Stimulated activated CD8-positive, alpha-beta memory T cell treated with anti-CD3 and anti-CD28 coated beads, Interleukin-4, amount 100 ng/mL, for 1 hour (primary cell): ENCODE measurements around the gene STON2.
"Not testable (repeated sequence)": the region's sequence is repeated elsewhere in the genome, so short reads cannot be mapped to it uniquely, and the experiment has no call there.

Experiments
- DNase-seq, 2 donors: peaks; one replicate each; pipeline ENCODE4 v3.0.0-alpha.2; 2020; ENCODE audit warnings: low read depth in 2 of 2, low spot score in 1 of 2

The STON2 gene, protein sequence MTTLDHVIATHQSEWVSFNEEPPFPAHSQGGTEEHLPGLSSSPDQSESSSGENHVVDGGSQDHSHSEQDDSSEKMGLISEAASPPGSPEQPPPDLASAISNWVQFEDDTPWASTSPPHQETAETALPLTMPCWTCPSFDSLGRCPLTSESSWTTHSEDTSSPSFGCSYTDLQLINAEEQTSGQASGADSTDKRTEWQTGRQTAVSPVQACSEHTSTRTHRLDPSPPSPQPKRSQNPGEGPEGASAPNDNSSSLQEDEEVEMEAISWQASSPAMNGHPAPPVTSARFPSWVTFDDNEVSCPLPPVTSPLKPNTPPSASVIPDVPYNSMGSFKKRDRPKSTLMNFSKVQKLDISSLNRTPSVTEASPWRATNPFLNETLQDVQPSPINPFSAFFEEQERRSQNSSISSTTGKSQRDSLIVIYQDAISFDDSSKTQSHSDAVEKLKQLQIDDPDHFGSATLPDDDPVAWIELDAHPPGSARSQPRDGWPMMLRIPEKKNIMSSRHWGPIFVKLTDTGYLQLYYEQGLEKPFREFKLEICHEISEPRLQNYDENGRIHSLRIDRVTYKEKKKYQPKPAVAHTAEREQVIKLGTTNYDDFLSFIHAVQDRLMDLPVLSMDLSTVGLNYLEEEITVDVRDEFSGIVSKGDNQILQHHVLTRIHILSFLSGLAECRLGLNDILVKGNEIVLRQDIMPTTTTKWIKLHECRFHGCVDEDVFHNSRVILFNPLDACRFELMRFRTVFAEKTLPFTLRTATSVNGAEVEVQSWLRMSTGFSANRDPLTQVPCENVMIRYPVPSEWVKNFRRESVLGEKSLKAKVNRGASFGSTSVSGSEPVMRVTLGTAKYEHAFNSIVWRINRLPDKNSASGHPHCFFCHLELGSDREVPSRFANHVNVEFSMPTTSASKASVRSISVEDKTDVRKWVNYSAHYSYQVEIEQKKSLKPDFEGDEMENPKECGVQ

DNA sequence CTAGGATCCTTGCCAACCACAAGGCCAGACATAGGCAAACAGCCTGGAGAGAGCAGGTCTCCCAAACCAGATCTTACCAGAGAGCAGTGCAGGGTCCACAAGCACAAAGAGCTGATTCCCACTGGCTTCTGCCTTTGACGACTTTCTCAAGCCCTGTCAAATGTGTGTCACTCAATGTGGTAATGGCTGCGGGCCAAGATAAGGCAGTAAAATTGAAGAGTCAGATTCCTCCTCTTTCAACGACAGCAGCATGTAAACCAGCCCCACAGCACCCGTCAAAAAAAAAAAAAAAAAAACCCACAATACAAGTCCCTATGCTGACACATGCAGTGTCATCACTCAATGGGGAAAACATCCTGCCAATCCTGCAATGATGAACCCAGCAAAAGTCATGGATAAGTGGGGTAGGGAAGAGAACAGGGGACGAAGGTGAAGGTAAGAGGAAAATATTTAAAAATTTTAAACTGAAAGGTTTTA is at the start of gene STON2:
TSS of gene STON2 (minus strand) at position 123 of the 477 bp plus-strand sequence. CDS start 1,942 bp downstream, outside the sequence.
- DNase-seq: no peak

DNA sequence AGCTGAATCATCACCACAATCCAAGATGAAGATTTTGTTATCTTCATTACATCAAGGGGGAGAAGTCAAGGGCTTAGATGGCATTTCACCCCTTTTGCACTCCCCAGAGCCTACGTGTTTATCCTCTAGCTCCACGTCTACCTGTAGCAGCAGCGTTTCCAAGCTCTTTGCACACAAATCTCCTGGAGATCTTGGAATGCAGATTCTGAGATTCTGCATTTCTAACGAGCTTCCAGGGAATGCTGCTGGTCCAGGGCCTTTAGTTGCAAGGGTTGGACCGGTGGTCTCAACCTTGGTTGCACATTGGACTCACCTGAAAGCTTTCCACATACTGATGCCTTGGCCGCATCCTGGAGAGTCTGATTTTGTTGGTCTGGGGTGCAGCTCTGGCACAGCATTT is 49.5 kb upstream of the STON2 start:
- DNase-seq: no peak

DNA sequence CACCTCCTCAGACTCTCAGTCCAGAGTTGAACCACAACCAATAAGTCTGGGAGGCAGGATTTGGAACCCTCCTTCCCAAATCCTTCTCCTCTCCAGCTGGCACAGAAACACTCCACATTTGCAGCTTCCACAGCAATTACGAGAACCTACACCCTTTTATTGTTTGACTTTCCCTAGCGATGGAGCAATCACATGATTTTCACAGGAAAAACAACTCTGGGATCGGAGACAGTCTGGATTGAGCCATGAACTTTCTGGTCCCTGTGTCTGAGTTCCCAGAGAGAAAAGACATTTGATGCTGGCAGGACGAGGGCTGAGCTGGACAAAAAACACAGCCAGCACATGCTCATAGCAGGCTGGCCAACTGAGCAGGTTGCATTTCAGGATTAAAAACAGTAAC is 49.0 kb upstream of the STON2 start:
- no peak for DNase-seq

DNA sequence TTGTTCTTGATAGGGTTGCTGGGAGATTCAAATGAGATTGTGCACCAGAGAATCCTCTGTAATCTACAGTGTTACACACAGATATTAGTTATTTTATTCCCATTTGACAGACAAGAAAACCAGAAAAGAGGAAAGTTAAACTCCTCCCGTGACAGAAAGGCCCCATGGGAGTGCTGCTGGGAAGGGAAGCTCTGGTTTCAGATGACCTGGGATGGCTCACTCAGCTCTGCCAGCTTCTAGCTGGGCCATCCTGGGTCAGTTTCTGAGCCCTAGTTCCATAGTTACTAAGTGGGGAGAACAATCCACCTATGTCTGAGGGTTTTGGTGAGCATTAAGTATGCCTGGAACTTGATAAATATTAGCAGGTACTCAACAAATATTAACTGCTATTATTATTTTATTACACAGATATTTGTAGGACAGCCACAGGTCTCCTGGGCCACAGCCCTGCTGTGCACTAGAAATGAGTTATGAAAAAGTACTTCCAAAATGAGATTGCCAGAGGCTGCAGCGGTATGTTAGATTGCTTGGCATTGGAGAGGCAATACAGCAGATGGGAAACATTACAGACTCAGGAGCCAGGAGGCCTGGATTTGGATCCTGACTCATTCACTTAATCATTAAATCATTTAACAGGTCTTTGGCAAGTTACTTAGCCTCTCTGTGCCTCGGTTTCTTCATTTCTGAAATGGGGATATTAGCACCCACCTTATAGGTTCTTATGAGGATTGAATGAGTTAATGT is 47.1 kb upstream of the STON2 start:
- no peak for DNase-seq

DNA sequence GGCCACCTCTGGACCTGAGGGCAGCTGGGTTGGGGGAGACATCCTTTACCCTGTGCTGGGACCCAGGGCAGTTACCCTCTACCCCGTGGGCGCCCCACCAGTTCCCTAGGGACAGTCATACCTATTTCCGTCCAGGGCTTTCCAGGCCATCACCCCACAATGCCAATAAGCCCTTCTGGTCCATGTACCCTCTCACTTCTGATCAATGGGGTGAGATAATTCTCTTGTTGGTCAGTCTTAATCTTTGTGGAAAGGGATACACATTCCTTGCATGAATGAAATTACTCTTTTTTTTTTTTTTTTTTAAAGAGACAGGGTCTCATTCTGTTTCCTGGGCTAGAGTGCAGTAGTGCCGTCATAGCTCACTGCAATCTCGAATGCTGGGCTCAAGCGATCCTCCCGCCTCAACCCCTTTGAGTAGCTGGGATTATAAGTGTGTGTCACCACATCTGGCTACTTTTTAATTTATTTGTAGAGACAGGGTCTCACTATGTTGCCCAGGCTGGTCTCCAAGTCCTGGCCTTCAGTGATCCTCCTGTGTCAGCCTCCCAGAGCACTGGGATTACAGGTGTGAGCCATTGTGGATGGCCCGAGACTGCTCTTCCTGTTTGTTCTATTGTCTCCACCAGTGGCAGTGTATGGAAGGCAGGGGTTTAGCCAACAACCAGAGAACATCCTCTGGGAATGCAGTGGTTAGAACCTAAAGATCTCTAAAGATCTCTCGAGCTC is 46.3 kb upstream of the STON2 start:
- no peak for DNase-seq

DNA sequence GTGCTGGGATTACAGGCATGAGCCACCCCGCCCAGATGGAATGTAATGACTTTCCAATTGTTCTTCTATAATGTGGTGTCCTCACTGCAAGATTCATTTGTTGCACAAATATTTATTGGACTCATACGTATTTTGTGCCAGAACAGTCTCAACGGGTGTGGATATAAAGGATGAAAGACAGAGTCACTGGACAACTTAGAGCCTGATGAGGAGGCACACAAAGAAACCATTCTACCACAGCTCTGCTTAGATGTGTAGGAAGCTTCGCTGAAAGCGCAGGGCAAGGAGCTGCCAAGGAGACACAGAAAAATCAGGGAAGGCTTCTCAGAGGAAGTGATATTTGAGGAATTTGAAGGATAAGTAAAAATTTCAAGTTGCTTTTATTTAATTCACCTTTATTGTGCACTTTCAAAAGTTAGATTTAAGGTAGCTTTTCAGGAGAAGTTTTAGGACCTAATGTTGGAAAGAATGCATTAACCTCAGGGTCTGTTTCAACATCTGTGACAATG is 41.6 kb upstream of the STON2 start:
- DNase-seq: no peak

DNA sequence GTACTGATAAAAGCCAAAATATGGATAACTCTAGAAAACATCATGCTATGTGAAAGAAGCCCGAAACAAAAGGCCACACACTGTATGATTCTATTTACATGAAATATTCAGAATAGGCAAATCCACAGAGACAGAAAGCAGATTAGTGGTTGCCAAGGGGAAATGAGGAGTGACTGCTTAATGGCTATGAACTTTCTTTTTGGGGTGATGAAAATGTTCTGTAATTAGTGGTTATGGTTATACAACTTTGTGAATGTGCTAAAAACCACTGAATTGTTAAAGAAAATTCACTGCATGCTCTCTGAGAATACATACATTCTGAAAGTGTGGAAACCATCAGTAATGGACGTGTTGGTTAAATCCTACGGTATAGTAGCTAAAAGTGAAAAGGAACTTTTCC is 39.9 kb upstream of the STON2 start:
- DNase-seq: no peak

DNA sequence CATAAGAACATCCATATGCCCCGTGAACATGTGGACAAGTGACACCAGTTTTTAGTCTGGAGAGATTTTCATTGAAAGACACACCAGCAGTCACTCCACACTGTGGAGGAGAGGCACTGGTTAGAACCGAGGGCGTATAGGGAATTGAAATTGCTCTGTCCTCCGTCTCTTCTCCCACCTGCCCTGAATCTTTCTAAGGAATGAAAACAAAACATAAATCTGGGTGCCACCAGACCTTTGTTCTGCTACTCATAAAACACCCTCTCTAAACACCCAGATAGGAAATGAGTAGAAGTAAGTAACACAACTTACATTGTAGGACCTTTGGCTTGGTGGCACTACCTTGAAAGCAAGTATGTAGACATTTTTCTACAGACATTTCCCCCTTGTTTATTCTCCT is 37.1 kb upstream of the STON2 start:
- DNase-seq: no peak

DNA sequence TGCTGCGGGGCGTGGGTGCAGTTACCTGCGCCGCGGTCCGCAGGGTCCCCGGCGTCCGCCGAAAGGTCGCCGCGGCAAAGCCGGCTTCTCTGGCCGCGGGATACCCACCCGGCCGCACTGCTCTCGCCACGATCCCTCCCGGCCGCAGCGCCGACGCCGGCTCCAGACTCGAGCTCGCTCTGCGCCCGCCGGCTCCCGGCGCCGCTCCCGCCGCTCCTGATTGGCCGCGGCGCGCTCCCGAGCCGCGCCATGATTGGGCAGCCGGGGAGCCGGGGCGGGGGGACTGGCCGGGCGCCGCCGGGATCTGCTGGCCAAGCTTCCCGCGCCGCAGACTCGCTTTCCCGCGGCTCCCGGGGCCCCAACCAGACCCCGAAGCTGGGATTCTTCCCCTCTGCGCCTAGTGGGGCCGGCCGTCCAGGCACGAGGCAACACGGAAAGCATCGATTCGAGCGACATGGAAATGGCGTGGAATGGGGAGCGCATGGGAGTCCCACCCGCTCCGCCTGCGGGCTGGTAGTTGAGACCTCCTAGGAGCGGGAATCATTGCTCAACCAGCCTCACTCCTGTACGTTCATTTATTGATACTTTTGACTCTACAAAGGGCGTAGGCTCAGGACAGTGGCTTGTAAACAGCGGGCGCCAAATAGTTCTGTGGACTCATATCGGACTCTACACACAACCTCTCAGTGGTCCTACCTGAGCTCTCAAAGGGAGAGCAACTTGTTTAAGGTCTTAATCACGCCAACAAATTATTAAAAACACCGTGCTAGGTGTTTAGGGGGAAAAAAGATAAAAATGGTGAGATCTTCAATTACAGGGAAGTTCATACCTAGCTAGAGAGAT is 36.4 kb upstream of the STON2 start:
- no peak for DNase-seq

DNA sequence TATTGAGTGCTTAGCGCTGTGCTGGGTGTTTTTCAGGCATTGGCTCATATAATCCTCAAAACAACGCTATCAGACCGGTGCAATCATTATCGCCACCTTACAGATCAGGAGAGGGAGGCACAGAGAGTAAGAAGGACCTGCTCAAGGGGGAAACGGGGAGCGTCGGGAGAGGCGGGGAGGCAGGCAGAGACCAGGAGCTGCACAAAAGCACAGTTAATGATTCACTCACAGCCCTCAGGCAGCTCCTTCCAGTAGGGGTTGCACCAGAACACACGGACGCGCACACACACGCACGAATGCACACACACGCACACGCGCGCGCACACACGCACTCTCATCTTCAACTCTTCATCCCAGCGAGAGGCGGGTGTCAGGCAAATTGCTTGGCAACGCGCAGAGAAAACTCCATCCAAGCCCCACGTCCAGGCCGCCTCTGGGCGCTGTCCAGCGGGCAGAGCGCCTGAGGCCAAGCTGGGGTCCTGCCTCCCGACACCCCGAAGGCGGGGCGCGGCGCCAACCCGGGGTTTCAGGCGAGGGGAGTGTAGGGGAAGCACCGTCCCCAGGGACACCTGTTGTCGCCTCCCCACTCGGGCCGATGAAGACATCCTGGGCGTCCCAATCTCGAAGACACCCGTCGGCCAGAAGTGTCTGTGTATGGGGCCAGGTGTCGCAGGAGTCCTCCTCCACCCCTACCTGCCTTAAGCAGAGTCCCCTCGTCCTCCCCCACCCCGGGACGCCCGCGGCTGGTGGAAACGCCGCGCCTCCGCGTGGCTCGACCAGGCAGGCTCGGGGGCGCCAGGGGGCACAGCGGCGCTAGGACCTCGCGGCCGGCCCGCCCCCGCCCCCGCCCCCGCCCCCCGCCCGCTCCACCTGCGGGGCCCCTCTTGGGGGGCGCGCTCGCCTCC is 35.5 kb upstream of the STON2 start:
- no peak for DNase-seq

DNA sequence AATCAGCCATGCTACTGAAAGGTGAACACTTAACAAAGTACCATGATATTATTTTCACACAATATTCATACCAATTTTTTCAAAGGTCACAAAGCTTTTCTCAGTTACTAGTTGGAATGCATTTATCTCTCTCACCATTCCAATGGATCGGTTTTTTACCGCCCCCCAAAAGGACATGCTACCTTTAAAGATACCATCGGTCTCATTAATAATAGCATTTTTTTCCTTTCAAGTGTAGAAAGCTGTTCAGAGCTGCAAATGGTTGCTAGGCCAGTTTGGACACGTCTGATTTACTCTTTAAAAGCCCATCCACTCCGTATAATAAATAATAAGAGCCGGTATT is 34.9 kb upstream of the STON2 start:
- DNase-seq: no peak

DNA sequence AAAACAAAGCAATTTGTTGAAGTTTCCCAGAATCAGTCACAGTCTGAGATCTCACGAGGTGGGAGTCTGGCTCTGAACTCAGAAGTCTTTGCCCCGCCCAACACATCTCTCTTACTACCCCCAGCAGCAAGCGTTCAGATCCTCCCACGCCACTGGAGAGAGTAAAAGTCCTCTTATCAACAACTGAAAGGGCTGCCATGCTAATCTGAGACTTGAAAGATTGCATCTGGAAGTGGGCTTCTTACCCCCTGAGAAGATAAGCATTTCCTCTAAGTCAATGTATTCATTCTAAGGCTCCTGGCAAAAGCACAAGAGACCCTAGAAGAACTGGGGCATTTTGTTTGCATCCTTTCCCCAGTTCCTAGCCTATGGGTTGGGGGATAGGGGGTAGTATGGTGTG is 34.1 kb upstream of the STON2 start:
- DNase-seq: no peak

DNA sequence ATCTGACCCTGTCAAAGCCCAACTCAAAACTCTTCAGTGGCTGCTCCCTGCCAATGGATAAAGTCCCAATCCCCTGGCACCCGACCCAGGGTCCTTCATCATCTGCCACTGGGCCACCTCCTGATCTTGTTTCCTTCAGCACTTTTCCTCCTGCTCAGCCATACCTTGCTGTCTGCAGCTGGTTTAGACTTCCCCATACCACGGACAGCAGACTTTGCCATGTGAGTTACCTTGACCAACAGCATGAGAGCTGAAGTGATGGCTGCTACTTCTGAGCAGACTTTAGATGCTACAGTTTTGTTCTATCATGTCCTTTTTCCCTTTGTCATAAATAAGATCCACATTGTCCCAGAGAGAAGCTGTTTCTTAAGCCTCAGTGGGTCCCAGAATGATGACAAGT is 33.3 kb upstream of the STON2 start:
- DNase-seq: no peak

DNA sequence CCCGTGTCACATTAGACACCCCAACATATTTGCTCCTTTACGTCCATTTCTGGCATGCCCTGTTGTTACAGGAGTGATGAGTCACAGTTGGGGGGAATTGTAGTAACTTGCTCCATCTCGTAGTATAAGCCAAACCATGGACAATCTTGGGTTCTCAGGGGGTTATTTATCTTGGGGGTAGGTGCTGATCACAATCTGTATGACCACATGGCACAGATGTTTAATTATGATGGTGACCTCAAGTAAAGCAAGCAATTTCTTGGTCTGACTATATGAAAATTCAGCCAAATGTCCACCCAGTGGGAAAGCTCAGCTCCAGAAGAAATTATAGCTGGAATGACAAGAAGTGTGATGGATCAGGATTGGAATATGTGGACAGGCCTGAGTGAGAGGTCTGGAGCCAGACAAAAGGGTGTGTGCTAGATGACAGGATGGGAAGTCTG is 32.1 kb upstream of the STON2 start:
- DNase-seq: no peak

DNA sequence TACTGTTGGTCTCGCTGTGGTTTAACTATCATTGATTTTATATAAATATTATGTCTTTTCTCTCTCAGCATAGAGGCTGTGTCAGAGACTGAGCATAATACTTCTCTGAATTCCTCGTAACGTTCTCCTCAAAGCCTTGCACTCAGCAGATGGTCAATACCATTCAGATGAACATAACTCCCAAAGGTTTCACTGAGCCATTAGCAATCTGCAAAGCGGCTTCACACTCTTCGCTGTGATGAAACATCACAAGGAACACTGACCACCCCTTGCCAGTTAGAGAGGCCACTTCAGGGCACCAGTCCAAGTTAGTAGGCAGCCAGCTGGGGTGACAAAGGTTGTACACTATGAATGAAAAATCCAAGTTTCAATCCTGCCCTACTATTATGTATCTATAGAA is 30.1 kb upstream of the STON2 start:
- DNase-seq: no peak

DNA sequence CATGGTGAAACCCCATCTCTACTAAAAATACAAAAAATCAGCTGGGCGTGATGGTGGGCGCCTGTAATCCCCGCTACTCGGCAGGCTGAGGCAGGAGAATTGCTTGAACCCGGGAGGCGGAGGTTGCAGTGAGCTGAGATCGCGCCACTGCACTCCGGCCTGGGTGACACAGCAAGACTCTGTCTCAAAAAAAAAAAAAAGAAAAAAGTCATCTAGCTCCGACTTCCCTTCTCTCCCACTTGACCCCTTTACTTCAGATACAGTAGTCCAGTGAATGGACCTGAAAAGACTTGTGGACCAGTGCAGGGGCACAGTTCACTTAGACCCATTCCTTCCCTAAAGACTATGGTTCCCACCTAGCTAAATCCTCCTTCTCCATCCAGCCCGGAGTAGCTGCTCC is 29.6 kb upstream of the STON2 start:
- not testable (repeated sequence) for DNase-seq

DNA sequence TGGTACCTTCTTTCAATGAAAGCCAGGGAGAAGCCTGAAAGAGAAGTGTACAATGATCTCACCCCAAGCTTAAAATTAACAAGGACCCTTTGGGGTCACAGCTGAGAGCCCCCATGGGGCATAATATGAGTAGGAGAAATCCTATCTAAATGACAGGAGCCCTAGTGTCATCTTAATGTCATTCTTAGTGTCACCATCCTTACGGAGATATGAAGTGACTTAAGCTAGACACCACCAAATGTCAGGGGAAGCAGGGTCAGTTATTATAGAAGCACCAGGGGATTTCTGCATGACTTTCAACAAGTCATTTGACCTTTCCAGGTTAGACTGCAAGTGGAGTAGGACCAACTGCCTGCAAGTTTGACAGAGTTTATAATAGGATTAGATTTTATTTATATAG is 28.9 kb upstream of the STON2 start:
- no peak for DNase-seq

DNA sequence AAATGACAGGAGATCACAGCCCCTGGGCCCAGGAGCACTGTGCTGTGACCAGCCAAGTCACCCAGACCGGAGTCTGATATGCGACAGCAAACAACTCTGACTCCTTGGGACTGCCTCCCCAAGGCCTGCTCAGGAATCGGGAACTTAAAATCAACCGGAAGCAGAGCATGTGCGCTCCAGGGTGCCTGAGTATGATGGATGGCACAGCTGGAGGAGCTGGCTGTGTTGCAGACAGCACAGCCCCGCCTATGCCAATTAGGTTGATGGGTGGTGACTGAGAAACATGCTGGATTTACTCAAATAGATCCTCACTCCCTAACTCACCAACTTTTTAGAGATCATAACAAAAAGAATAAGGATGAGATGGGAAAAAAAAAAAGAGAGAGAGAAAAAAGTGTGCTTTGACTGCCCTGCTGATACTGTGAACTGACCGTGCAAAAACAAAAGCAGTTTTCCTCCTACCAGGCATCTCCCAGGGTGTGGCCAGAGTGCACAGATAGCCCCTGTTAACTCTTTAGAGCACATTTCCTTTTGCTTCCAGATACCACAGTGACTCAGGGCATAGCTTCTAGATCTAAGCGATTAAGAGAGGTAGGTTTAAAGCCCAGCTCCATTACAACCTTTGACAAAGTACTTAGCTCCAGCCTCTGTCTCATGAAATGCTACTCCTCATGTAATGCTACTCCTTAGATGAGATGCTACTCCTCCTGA is 27.4 kb upstream of the STON2 start:
- DNase-seq: no peak
